GM12891 (cell line): ENCODE results near the gene GDF11.

Source experiments
- PAX5 ChIP-seq: IDR thresholded peaks from 2 replicates; pipeline ENCODE4 v1.6.1; 2011; ENCODE audit warnings: low read length, moderate library complexity, mild to moderate bottlenecking; ENCODE audit not compliant: insufficient read depth, severe bottlenecking
- POLR2A ChIP-seq: IDR thresholded peaks from 2 replicates; pipeline ENCODE4 v1.6.1; 2011; ENCODE audit warnings: low read depth, low read length, control low read depth
- POLR2AphosphoS5 ChIP-seq: IDR thresholded peaks from 2 replicates; pipeline ENCODE4 v1.6.1; 2011; ENCODE audit warnings: low read depth, low read length, control low read depth
- POU2F2 ChIP-seq: IDR thresholded peaks from 2 replicates; pipeline ENCODE4 v1.6.1; 2011; ENCODE audit warnings: low read depth, mild to moderate bottlenecking, control low read depth, low read length, moderate library complexity
- SPI1 ChIP-seq: IDR thresholded peaks from 2 replicates; pipeline ENCODE4 v1.6.1; 2011; ENCODE audit warnings: low read depth, low read length, control low read depth
- TAF1 ChIP-seq: IDR thresholded peaks from 2 replicates; pipeline ENCODE4 v1.6.1; 2011; ENCODE audit warnings: low read depth, low read length, control low read depth

- no peak for TF ChIP-seq POLR2A
- no peak for TF ChIP-seq POLR2AphosphoS5
- no peak for TF ChIP-seq SPI1
- no peak for TF ChIP-seq TAF1
- TF ChIP-seq PAX5, result no peak
- no peak for TF ChIP-seq POU2F2
These were observed 17.7 kb downstream of the GDF11 start for GRCh38 chr12:55760663-55761062.
